HG03378 (cell line): ENCODE data around the gene ZFAND6.

Source experiments
- ATAC-seq: cut with Tn5 transposase; IDR thresholded peaks from one replicate; pipeline ENCODE4 v1.9.1; 2021; ENCODE audit warnings: mild to moderate bottlenecking, moderate library complexity; ENCODE audit not compliant: unreplicated experiment

Gene ZFAND6

GRCh38 chr15:80163897-80164296, 104.4 kb downstream of the ZFAND6 start:
- no peak for ATAC-seq

- ATAC-seq, result no peak
Observed at GRCh38 chr15:80167936-80168335, 108.5 kb downstream of the ZFAND6 start.

GRCh38 chr15:80168421-80168820, 108.9 kb downstream of the ZFAND6 start:
- no peak for ATAC-seq

GRCh38 chr15:80169768-80170357, 110.4 kb downstream of the ZFAND6 start:
- ATAC-seq, result no peak

- ATAC-seq, result no peak
Observed at GRCh38 chr15:80170596-80170995, 111.1 kb downstream of the ZFAND6 start.

- no peak for ATAC-seq
Observed at GRCh38 chr15:80171787-80172186, 112.3 kb downstream of the ZFAND6 start.

- ATAC-seq, result no peak
Observed at GRCh38 chr15:80172401-80172800, 112.9 kb downstream of the ZFAND6 start.

GRCh38 chr15:80173022-80173759, 113.7 kb downstream of the ZFAND6 start:
- no peak for ATAC-seq

GRCh38 chr15:80174017-80174746, 114.7 kb downstream of the ZFAND6 start:
- ATAC-seq, result no peak

GRCh38 chr15:80175436-80175835, 116.0 kb downstream of the ZFAND6 start:
- no peak for ATAC-seq

- ATAC-seq, result no peak
Observed at GRCh38 chr15:80176443-80176842, 117.0 kb downstream of the ZFAND6 start.

- no peak for ATAC-seq
Observed at GRCh38 chr15:80177156-80177555, 117.7 kb downstream of the ZFAND6 start.

GRCh38 chr15:80179025-80179759, 119.7 kb downstream of the ZFAND6 start:
- no peak for ATAC-seq

- ATAC-seq, result no peak
Observed at GRCh38 chr15:80179935-80180334, 120.5 kb downstream of the ZFAND6 start.

- ATAC-seq, result no peak
Observed at GRCh38 chr15:80180468-80180867, 121.0 kb downstream of the ZFAND6 start.

- ATAC-seq, result no peak
Observed at GRCh38 chr15:80180986-80181385, 121.5 kb downstream of the ZFAND6 start.

- no peak for ATAC-seq
Observed at GRCh38 chr15:80182611-80183261, 123.3 kb downstream of the ZFAND6 start.

- ATAC-seq, result no peak
Observed at GRCh38 chr15:80183306-80183705, 123.8 kb downstream of the ZFAND6 start.

GRCh38 chr15:80183886-80184285, 124.4 kb downstream of the ZFAND6 start:
- ATAC-seq, result no peak

- no peak for ATAC-seq
Observed at GRCh38 chr15:80184554-80184953, 125.1 kb downstream of the ZFAND6 start.

- no peak for ATAC-seq
Observed at GRCh38 chr15:80185152-80185551, 125.7 kb downstream of the ZFAND6 start.
